ENCODE data around the gene BRS3. TPM values are rescaled to one million over a fixed set of nuclear protein-coding genes. Genes with fewer than 3 reads are reported as not detected.

BRS3 gene
- total RNA-seq, 1 experiment from 2014 or later, result not detected

DNA sequence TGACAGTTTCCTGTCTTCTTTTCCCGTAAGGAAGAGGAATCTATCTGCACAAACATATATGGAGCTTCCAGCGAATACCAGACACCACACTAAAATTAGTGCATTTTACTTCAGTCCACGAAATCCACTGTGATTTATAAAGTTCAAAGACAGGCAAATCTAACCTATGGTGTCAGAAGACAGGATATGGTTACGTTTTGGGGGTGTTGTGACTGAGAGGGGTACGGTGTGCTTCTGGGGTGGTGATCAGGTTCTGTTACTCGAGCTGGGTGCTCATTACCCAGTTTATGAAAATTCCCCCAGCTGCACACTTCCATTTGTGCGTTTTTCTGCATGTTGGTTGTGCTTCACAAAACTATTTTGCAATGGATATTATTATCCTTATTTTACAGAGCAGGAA is 54.5 kb downstream of the BRS3 start:
- H3K9me3 ChIP-seq (ENCODE audit: control insufficient read depth, insufficient read depth, low read depth, low read length), result no peaks in the 10 kb centered on the region
- ATAC-seq (no peak), DNase-seq (ENCODE audit: low read depth, low spot score) (no peak)
- no peaks in the 10 kb centered on the region for H3K36me3 ChIP-seq (ENCODE audit: control insufficient read depth, insufficient read depth, low read length)
- no peak overlapping the region for H3K27ac ChIP-seq (ENCODE audit: low read length)
- intact Hi-C loops (cut with micrococcal nuclease; ENCODE audit: unreplicated experiment) (no loop called here), in situ Hi-C loops (cut with HindIII; ENCODE audit: low pct_unique_long_range_greater_than_20kb, low sequenced_read_pairs) (no loop called here)
- CTCF ChIA-PET, result no interaction called here
- H3K4me1 ChIP-seq (ENCODE audit: control insufficient read depth, insufficient read depth, low read length), result no peaks in the 10 kb centered on the region
- POLR2A ChIA-PET, result no interaction called here
- TF ChIP-seq POLR2AphosphoS5 (IDR thresholded peaks at IDR 0.05; ENCODE audit: low read depth, low read length), result no peak
- TF ChIP-seq, protein P1, sequence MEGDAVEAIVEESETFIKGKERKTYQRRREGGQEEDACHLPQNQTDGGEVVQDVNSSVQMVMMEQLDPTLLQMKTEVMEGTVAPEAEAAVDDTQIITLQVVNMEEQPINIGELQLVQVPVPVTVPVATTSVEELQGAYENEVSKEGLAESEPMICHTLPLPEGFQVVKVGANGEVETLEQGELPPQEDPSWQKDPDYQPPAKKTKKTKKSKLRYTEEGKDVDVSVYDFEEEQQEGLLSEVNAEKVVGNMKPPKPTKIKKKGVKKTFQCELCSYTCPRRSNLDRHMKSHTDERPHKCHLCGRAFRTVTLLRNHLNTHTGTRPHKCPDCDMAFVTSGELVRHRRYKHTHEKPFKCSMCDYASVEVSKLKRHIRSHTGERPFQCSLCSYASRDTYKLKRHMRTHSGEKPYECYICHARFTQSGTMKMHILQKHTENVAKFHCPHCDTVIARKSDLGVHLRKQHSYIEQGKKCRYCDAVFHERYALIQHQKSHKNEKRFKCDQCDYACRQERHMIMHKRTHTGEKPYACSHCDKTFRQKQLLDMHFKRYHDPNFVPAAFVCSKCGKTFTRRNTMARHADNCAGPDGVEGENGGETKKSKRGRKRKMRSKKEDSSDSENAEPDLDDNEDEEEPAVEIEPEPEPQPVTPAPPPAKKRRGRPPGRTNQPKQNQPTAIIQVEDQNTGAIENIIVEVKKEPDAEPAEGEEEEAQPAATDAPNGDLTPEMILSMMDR (IDR thresholded peaks at IDR 0.05), result no peak
- no peak overlapping the region for H3K4me3 ChIP-seq (ENCODE audit: low read depth in 2 of 2, low read length in 2 of 2)
- BruUV-seq (replicated peaks), result no TSS peak
- H3K27me3 ChIP-seq (ENCODE audit: control insufficient read depth, insufficient read depth, low read length), result no peaks in the 10 kb centered on the region; the same call in 1 of the 2 replicates

Other genes with a start within 250 kb of the BRS3 start
- 23.3 TPM for gene MAP7D3, start 236.5 kb upstream of the BRS3 start, total RNA-seq (2021; ENCODE audit: unreplicated experiment)
- gene ADGRG4, start 187.0 kb upstream of the BRS3 start, total RNA-seq (2021; ENCODE audit: unreplicated experiment), result not detected
- 76.0 TPM for gene HTATSF1, start 9.6 kb downstream of the BRS3 start, total RNA-seq (2021; ENCODE audit: unreplicated experiment)
- gene VGLL1, start 44.3 kb downstream of the BRS3 start, total RNA-seq (2021; ENCODE audit: unreplicated experiment), result not detected
- not detected for gene CD40LG, start 160.2 kb downstream of the BRS3 start, total RNA-seq (2021; ENCODE audit: unreplicated experiment)

Data from Panc1 (cell line).